GM19239 (cell line): ENCODE measurements around the gene TMEM213.

Source experiments
- DNase-seq: peaks from one replicate; pipeline ENCODE4 v3.0.0; 2011; ENCODE audit warnings: low spot score; ENCODE audit not compliant: insufficient read length
- FAIRE-seq: peaks from 2 replicates; lab custom pipeline; 2011; peaks lifted over from hg19 to GRCh38; lab: Jason Lieb, UNC

Gene TMEM213

GRCh38 chr7:138797715-138798320 lies at the start of gene TMEM213, which contains the start of gene ATP6V0A4:
TSS of gene TMEM213 (plus strand) at chr7:138797994. CDS start at chr7:138798105, 111 bp downstream.
TSS of gene ATP6V0A4 (minus strand) at chr7:138798196. CDS start at chr7:138771247, 26,949 bp downstream.
- FAIRE-seq (no peak), DNase-seq (no peak)

DNA sequence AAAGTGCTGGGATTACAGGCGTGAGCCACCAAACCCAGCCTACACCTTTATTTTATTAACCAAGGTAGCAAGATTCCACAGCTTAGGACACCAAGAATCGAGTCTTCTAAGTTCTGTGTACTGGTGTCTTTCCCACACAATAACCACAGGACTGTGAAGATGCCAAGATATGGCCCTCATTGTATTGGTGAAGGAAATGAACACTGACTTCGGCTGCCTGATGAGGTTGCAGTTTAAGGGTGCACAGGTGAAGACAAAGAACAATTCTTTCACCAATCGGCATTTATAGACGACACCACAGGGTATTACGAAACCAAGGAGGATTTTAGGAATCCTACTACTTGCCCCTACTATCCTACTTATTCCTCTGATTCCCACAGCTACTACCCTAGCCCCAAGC lies 49.1 kb upstream of the TMEM213 start:
- DNase-seq (no peak), FAIRE-seq (no peak)

GRCh38 chr7:138749960-138750359 lies 47.8 kb upstream of the TMEM213 start:
- no peak for FAIRE-seq
- DNase-seq = no peak

DNA sequence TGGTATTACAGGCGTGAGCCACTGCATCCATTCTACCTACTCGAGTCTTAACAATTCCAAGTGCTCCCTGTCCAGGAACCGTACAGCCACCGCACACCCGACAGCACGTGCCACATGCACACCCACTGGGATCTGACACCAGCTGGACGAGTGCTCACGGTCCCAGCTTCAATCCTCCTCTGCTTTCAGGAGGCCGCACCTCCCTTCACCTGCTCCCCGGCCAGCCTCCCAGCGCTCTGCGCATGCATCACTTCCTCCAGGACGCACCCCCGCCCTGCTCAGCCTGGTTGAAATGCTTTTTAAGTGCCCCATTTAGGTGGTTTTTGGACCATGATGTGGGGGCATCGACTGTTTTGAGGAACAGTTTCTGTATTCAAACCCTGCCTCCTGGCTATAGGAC lies 47.3 kb upstream of the TMEM213 start:
- DNase-seq (no peak), FAIRE-seq (no peak)

- FAIRE-seq (no peak), DNase-seq (no peak)
Measured at GRCh38 chr7:138750901-138751464, 46.8 kb upstream of the TMEM213 start.

GRCh38 chr7:138752518-138753149 lies 45.2 kb upstream of the TMEM213 start:
- DNase-seq (no peak), FAIRE-seq (no peak)

DNA sequence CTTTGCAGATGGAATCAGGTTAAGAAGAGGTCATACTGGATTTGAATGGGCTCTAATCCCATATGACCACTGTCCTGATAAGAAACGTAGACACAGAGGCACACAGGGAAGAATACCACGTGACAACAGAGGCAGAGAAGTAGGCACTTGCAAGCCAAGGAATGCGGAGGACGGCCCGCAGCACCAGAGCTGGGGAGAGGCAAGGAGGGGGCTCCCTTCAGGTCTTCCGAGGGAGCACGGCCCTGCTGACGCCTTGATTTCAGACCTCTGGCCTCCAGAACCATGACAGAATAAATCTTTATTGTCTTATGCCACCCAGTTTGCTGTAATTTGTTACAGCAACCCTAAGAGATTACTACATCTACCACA lies 44.7 kb upstream of the TMEM213 start:
- DNase-seq (no peak), FAIRE-seq (no peak)

- no peak for DNase-seq
- no peak for FAIRE-seq
Measured at GRCh38 chr7:138753610-138754009, 44.2 kb upstream of the TMEM213 start.

DNA sequence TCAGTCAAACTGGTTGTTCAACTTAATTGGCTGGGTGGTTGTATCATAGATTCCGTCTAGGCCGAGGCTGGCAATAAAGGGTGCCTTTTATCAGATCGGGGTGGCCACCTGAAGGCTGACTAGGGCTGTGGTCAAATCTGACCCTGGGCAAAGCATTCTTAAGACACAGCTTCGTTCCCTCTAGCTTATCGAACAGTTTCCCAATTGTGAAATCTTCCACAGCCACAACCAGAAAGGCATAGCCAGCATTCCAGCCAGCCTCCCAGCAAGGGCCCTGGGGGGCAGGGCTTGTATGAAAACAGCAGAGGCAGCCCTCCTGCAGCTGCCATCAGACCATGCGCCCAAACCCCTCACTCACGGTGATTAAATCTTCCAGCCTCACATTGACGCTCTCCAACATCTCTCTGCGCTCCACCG lies 42.5 kb upstream of the TMEM213 start:
- no peak for FAIRE-seq
- DNase-seq = no peak

DNA sequence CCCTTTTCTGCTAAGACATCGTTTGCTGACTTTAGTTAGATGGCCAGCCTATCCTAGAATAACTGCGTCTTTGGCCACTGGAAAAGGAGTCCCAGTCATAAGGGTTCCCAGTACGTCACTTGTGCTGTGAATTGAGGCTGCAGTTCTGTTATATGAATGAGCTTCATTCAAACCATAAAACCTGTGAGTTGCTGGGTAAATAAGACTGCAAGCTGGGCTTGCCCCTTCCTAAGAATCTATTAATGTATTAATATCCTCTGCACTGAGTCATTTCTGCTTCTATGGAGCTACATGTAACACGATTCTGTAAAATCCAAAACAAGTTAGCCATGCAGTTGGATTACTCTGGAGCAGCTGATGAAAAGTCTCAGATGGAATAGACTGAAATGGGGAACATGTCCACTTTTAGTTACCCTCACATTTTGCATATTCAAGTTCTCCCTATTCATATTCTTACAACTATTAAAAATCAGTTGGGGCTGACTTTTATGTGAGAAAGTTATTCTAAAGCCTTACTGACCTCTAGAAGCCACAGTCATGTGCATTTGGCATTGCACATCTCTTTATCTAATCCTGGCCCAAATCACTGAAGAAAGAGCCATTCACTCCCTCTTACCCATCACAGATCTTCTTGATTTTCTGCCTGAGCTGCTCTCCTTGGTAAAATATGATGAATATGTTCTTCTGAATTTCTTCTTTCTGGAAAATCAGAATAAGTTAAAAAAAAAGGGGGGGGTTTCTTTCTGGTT lies 41.8 kb upstream of the TMEM213 start:
- DNase-seq (no peak), FAIRE-seq (no peak)

DNA sequence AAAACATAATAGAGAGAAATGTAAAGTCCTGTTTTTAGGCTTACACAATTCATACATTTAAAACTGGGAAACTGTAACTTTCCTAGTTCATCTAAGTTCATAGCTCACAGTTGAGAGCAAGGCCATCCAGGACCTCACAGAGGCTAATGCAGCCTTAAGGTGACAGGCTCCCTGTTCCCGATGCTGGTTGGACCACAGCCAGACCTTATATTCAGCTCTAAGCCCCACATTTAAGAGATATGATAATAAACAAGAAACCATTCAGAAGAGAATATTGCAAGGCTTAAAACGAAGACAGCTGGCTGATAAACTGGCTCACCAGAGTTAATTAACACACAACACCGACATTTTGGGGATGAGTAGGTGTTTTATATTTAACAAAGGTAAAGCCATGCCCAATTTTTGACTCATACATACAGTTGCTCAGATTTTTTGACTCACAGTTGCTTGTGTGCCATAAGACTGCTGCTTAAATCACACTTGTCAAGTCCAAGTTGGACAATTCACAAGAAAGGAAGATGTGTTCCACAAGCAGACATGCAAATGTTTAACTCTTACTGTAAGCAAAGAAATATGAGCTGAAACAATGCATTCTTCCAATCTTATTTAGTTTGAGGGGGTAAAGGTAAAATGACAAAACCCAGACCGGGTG lies 41.1 kb upstream of the TMEM213 start:
- FAIRE-seq = no peak

DNA sequence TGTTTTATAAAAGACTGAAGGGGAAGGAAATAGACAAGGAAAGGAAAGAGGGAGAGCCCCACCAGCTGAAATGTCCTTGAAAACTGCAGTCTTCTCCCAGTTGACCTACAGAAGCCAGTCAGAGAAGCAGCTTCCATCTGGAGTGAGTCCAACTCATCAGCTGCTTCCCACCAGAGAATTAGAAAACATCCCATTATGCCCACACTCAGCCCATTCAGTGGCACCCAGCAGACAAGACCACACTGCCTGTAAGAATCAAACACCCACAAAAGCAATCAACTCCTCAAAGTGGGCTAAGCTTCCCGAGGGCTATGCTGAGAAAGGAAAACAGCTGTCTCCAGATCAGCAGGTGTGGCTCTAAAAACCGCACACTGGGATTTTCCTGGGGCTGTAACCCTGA lies 29.6 kb upstream of the TMEM213 start:
- FAIRE-seq (no peak), DNase-seq (no peak)

More for the DNA sequence above, 41.1 kb upstream of the TMEM213 start:
- no peak for DNase-seq

GRCh38 chr7:138770904-138771303 lies 26.9 kb upstream of the TMEM213 start:
- FAIRE-seq = no peak
- no peak for DNase-seq

- DNase-seq = no peak
- FAIRE-seq = no peak
Measured at GRCh38 chr7:138773176-138773575, 24.6 kb upstream of the TMEM213 start.

GRCh38 chr7:138773817-138774216 lies 24.0 kb upstream of the TMEM213 start:
- FAIRE-seq (no peak), DNase-seq (no peak)

GRCh38 chr7:138776166-138776833 lies 21.5 kb upstream of the TMEM213 start:
- FAIRE-seq = no peak
- no peak for DNase-seq

DNA sequence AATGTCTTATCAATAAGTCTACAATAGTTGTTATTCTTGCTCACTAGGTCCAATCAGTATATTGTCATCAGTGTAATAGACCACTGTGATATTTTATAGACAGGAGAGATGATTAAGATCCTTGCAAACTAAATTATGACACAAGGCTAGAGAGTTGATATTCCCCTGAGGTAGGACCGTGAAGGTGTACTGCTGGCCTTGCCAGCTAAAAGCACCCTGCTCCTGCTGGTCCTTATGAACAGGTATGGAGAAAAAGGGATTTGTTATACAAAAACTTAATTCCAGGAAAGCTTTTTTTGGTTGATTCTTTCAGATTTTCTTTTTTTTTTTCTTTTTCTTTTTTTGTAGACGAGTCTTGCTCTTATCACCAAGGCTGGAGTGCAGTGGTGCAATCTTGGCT lies 16.8 kb upstream of the TMEM213 start:
- FAIRE-seq = no peak

DNA sequence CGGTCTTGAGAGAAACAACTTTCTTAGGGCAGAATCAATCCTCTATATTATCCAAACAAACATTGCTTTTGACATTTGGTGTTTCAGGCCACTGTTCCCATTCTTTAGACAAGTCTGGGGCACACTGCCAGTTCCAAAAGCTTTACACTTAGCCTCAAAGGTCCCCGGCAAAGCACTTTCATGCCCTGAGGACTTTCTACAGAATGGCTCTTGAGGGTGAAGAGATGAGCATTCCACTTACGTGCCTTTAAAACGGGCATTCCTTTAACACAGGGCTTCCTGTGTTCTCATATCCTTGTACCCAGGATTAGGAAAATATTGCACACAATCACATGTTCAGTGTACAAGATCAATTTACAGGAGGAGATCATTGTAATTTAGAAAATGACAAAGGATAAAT lies 13.1 kb upstream of the TMEM213 start:
- FAIRE-seq = no peak
- DNase-seq = no peak

More for the DNA sequence above, 16.8 kb upstream of the TMEM213 start:
- DNase-seq = no peak

DNA sequence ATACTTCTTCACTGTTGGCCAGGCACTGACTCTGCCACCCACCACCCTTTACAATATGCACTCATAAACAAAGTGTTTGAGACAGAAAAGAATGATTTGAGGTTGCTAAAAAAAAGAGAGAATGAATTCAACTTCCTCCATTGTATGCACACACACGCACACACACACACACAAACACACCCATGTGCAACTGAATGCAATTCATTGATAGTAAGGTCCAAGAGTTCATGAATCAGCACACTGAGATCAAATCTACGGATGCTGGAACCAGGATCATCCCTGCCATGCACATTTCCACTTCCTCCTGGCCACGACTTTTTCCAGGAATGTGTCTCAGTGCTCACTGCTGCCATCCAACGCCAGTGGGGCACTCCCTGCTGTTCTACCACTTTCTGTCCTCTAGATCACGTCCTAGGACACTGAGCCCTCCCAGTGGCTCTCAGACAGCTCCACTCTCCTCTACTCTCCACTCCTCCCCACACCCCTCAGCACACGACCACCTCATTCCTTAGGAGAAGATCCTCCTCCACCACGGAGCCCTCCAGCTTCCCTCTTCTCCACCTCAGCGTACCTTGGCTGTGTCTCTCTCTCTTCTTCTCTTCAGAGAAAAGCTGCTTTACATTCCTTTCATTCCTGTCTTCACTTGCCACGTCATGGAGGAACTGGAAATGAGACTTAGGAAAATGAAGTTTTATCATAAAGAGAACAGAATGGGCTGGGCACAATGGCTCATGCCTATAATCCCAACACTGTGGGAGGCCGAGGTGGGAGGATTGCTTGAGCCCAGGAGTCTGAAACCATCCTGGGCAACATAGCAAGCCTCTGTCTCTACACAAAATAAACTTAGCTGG lies 12.0 kb upstream of the TMEM213 start:
- no peak for DNase-seq

More for the DNA sequence above, 12.0 kb upstream of the TMEM213 start:
- FAIRE-seq = no peak
